GM20431 (cell line): ENCODE measurements around the gene FICD.
"Not testable (repeated sequence)": the region's sequence is repeated elsewhere in the genome, so short reads cannot be mapped to it uniquely, and the experiment has no call there.

Experiments used
- in situ Hi-C: fragments of 300-500 bp; cut with MseI, MboI; formaldehyde crosslinking; loops from one replicate; pipeline ENCODE4 v1.15.0; 2020; ENCODE audit warnings: low sequenced_read_pairs; ENCODE audit not compliant: unreplicated experiment

The FICD gene

DNA sequence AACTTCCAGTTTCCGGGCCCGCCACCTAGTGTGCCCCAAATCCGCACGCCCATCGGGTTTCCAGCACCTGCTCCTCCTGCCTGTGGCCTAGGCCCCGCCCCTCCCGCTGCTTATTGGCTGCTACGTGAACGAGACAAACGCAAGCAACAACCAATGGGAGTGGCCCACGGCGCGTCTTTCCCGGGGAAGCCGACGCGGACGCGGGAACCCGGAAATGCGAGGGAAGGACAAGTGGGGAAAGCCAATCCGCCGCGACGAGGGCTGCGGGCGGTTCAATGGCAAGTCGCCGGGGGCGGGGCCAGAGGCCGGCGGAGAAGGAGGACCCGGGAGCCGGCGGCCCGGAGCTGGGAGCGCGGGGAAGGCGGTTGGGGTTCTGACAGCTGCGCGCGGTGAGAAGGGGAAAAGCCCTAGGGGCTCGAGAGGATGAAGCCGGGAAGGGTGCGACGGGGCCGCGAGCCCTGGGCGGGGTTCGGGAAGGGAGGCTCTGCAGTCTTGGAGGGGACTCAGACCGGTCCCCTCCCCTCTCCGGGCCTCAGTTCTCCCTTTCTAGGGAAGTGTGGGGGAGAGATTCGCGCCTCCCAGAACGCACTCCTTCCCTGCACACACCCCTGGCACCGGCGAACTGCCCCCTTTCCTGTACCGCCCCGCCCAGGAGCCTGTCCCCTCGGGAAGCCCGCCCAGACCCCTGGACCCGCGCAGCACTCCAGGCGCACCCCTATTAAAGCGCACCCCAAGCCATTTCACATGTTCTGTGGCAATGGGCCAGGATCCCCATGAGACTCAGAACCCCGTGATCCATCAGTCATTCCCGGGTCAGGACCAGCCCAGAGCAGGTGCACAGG lies at the start of gene FICD:
FICD (plus strand) TSS at position 305 of the 842 bp plus-strand sequence. CDS start 1,696 bp downstream, outside the sequence.
- in situ Hi-C loops: no loop called here

DNA sequence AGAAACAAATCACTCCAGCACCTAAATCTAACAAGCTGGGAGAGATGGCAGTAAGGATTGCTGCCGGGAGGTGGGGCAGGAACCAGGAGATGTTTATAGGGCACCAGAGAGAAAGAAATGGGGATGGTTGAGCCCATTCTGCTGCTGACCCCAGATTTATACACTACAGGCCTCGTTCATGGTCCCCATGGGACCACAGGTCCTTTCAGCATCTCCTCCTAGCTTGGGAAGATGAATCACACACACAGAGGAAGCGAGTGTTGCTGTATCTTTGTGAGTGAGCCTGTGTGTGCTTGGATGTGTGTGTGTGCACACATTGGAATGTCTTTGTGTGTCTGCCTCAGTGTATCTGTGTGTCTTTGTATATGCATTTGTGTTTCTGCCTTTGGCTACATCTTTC lies 49.7 kb upstream of the FICD start:
- in situ Hi-C loops: loop anchor here (25.0 kb wide), 1 partner anchor 228 kb away; no protein-coding TSS in a partner anchor

DNA sequence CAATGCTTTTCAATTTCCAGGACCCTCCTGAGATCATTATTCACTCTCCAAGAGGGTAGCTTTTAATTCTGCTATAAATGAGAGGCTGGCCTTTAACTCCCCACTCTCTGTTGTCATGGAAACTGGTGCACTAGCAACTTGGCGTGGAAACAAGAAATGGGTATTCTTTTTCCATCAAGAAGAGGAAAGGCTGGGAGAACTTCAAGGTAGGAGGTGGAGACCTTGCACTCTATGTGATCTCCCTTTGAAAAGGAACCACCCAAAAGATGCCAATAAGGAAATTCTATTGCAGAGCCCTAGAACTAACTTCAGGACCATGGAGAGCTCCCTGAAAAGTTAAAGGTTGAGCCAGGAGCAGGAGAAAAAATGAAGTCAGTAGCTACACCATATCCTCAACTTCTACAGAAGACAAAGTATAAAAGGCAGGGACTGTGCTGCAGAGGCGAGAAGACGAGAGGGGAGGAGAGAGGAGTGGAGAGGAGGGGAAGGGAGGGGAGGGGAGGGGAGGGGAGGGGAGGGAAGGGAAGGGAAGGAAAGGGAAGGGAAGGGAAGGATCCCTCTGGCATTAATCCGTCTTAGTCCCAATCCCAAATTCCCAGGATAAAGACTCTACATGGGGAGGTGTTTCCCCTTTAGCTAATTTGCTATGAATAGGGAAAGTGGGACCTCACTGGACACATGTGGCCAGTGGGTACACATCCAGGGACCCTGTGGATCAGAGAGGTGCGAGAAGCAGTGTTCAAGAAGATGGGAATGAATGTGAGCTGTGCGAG lies 46.7 kb upstream of the FICD start:
- in situ Hi-C loops: loop anchor here (25.0 kb wide), 1 partner anchor 231 kb away; no protein-coding TSS in a partner anchor

DNA sequence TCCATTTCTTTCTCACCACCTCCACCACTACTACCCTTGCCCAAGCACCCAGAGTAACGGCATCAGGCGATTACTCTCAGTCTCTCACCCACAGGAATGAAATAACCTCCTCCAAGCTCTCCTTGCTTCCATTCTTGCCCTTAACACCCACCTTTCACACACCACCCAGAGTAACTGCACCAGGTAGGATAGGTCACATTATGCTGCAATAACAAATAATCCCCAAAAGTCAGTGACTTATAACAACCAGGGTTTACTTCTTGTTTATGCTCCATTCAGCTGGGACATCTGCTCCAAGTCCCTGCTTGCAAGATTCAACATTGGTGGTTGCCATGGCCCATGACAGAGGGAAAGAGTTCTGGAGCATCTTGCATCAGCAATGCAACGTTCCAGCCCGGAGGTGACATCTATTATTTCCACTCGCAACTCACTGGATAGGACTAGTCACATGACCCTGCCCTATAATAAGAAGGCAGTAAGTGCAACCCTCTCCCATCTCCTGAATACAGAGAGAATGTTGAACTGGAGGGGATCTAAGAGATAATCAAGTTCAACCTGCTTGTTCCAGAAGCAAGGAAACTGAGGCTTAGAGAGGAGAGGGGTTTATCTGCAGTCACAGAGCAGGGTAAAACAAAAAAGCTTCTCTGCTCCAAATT lies 41.5 kb upstream of the FICD start:
- in situ Hi-C loops: loop anchor here (25.0 kb wide), 1 partner anchor 236 kb away; no protein-coding TSS in a partner anchor

DNA sequence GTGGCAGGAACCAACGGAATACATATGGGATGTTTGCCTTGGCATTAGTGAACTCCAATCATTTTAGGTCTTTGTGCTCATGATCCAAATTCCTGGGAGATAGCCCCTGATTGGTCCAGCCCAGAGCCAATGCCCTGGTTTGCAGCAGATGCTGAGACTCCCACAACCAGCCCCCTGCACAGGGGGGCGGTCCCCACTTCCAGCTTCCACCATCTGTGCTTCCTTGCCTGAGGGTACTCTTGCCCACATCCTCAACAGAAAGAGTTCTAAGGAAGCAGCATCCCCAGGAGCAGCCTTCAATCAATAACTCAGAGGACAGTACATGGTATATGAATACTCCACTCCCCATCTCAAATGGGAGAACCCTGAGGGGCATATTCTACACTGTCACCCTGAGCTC lies 39.7 kb upstream of the FICD start:
- in situ Hi-C loops: no loop called here

DNA sequence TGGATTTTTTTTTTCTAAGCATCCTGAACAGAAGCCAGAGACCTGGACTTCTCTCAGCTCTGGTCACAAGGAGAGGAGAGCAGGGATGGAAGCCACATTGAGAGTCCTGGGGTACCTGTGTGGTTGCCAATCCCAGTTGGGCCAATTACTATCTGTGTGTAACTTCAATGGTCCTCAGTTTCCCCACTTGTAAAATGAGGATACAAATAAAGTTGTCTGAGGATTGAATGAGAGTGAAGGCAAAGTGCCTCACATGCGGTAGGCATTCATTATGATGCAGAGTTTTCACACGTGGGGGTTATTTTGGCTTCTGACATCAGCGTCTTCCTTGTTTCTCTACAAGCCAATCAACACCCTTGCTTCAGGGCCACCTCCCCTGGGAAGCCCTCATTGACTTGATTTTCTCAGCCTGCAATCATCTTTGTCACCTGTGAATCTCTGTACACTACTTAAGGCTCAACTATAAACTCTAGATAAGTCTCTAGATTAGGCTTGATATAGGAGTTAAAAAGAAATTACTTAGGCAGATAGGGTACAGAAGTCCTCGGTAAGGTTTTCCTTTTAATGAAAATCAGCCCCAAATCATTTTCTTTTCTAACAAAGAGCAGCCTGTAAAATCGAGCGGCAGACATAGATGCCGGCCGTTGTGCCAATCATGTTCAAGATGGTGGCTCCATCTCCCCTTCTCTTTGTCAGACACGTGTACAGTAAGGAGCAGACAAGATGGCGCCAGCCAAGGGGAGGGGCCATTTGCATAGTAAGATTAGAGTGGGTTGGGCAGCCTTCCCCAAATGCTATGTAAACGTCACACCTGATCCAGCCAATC lies 37.8 kb upstream of the FICD start:
- in situ Hi-C loops: no loop called here

DNA sequence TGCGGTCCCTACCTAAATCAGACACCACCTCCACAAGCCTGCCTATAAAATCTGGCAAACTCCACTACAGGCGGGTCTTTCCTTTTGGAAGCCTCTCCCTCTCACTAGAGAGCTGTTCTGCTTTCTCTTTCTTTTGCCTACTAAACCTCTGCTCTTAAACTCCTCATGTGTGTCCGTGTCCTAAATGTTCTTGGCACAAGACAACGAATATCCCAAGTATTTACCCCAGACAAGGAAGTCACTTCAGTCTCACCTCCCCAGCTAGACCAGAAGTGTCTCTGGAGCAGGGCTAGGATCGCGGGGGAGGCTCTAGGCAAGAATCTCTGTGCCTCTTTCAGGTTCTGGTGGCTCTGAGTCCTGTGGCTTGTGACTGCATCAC lies 37.2 kb upstream of the FICD start:
- in situ Hi-C loops: no loop called here

DNA sequence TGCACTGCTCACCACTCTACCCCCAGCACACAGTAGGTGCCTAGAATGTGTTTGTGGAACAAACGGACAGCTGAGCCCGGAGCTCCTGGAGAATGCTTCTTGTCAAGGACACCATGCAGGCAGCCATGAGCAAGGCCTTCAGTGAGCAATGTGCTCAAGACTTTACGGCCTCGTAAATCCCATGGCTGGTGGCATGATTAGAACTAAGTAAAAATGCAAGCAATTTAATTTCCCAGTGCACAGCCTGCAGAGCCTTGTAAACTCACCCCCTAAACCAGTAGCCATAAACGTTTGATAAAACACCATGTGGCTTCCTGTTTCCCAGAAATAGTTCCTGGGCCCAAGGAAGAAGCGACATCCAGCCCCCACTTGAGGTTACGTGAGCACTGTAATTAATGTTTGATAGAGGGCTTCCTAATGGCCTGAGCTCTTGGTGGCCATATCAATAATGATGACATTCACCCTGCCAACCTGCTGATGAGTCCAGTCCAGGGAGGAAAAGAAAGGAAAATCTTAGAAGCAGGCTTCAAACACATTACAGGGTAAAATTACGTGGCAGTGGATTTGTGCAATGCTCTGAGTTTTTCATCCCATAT lies 36.4 kb upstream of the FICD start:
- in situ Hi-C loops: no loop called here

DNA sequence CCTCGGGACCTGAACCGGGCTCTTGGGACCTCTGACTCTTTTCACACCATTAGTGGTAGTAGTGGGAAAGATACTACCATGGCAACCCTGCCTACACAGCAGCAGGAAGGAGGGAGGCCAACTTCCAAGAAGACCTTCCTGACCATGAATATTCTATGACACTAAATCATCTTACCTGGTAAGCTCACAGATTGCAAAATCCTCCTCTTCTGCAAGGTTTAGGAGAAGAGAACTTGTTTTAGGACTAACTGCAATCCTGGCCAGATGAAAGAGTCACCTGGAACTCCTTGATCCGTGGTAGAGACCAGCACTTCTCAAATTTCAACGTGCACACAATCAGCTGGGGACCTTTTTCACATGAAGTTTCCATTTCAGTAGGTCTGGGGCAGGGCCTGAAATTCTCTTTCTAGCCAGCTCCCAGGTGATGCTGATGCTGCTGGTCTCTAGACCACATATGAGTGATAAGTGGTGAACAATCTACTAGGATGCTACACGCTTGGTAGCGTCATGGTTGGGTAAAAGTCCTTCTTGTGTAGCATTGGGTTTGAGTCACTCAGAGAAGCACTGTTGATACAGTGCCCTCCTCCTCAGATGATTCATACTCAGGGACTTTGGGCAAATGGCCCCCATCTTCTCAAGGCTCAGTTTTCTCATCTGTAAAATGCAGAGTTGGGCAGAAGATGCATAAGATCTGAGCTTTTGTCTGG lies 35.6 kb upstream of the FICD start:
- in situ Hi-C loops: no loop called here

DNA sequence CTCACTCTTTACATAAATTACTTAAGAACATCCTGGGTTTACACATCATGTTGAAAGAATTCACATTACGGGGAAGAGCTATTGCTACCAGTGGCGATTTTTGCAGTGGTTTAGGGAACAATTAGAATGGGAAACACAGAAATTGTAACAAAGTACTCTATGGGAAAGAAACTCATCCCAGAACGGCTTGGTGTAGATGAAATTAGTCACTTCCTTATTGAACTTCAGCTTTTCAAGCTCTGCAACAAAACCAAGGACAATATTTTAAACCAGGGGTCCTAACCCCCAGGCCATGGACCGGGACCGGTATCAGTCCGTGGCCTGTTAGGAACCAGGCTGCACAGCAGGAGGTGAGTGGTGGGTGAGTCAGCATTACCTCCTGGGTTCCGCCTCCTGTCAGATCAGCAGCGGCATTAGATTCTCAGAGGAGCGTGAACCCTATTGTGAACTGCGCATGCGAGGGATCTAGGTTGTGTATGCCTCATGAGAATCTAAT lies 32.3 kb upstream of the FICD start:
- in situ Hi-C loops: no loop called here

DNA sequence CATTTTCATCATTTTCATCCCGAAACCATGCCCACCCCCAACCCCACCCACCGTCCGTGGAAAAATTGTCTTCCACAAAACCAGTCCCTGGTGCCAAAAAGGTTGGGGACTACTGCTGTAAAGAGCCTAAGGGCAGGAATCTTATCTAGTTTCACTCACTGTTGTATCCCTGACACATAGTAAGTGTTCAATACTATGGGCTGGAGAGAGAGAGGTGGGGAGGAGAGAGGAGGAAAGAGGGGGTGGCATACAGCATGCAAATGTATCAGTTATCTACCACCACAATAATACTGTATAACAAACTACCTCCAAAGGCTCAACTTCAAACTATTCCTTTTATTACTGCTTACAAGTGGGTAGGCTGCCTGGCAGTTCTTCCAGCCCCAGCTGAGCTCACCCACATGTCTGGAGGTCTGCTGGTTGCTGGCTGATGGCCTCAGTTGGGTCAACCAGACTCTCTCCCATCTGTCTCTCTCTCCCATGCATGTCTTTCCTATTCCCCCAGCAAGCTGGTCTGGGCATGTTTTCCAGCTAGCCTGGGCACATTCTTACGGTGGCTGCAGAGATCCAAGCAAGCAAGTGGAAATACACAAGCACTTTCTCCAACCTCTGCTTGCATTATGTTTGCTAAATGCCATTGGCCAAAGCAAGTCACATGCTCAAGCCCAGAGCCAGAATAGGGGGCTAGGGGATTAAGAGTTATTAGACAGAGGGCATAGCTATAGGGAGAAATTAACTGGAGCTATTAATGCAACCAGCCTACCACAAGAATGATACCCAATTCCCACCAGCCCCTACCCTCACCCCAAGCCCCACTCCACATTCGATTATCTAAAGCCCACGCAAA lies 31.6 kb upstream of the FICD start:
- in situ Hi-C loops: no loop called here

DNA sequence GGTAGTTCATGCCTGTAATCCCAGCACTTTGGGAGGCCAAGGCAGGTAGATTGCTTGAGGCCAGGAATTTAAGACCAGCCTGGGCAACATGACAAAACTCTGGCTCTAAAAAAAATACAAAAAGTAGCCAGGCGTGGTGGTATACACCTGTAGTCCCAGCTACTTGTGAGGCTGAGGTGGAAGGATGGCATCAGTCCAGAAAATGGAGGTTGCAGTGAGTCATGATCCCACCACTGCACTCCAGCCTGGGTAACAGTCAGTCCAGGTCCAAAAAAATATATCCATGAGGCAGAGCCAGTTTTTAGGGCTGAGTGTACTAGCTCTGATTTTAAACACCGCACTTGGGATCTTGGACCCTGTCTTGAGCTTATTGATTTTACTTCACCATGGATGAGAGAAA lies 30.6 kb upstream of the FICD start:
- in situ Hi-C loops: no loop called here

DNA sequence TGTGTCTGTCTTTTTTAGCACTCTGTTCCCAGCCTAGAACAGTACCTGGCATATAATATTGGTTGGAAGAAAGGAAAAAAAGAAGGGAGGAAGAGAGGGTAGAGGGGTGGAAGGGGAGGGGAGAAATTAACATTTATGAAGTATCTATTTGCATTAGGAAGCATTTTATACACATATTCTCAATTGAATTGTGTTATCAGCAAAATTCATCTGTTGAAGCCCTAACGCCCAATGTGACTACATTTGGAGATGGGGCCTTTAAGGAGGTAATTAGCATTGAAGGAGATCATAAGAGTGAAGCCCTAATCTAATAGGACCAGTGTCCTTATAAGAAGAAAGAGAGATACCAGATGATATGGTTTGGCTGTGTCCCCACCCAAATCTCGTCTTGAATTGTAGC lies 30.2 kb upstream of the FICD start:
- in situ Hi-C loops: no loop called here

DNA sequence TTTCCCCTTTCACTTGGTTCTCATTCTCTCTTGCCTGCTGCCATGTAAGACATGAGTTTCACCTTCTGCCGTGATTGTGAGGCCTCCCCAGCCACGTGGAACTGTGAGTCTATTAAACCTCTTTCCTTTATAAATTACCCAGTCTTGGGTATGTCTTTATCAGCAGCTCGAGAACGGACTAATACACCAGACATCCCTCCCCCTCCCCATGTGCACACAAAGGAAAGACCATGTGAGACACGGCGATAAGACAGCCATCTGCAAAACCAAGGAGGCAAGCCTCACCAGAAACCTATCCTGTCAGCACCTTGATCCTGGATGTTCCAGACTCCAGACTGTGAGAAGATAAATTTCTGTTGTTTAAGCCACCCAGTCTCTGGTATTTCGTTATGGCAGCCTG lies 29.7 kb upstream of the FICD start:
- in situ Hi-C loops: not testable (repeated sequence)

DNA sequence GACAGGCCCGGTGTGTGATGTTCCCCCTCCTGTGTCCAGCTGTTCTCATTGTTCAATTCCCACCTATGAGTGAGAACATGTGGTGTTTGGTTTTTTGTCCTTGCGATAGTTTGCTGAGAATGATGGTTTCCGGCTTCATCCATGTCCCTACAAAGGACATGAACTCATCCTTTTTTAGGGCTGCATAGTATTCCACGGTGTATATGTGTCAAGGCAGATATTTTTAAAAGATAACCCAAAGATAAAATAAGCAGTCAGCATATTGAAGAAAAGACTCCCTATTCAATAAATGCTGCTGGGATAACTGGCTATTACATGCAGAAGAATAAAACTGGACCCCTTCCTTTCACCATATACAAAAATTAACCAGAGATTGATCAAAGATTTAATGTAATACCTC lies 28.0 kb upstream of the FICD start:
- in situ Hi-C loops: not testable (repeated sequence)

DNA sequence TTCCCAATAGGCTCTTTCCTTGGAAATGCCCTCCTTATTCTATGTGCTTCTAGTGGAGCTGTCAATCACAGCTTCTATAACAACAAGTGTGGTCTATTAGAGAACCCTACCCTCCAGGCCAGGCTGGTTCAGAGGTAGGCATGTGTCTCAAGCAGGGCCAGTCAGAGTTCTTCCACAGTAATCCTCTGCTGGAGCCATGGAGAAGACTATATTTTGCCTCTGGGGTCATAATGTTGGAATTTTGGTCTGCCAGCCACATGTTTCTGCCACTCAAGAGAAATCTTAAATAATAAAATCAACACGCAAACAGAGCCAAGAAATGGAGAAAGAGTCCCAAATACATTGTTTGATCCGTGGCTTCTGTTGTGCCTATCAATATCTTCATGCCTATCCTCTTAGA lies 23.8 kb upstream of the FICD start:
- in situ Hi-C loops: no loop called here

DNA sequence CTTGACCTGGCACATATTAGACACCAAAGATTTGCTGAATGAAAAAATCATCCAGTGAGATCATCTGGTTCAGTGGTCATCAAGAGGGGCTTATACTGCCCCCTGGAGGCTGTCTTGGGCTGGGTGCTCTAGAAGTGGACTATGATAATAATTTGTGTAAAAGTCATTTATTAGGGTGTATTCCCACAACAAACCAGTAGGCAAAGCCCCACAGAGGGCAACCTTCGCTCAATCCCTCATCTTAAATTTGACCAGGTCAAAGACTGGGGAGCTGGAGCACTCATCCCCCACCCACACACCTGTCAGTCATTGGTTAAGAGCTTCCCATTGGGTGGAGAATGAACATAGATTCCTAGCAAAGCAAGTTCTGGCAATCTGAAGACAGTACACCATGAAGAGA lies 20.0 kb upstream of the FICD start:
- in situ Hi-C loops: no loop called here
